AG04449 (cell line): Measurements from ENCODE around the gene DSN1.

ENCODE experiments used
- CTCF ChIA-PET: fragments of 350-600 bp; formaldehyde crosslinking; extraction: SDS; loops from one replicate; lab custom pipeline; 2021; ENCODE audit warnings: antibody characterized with exemption; lab: Yijun Ruan, JAX
- POLR2A ChIA-PET: fragments of 400-600, 350-600 bp; formaldehyde crosslinking; extraction: SDS; loops from one replicate; lab custom pipeline; 2020; ENCODE audit warnings: antibody characterized with exemption, inconsistent platforms; lab: Yijun Ruan, JAX
- DNase-seq: peaks from one replicate; pipeline ENCODE4 v3.0.0-alpha.2; 2010; ENCODE audit warnings: low read depth, low spot score
- H3K4me3 ChIP-seq: 2 replicates; pipeline ENCODE4 v1.5.1; 2011; ENCODE audit warnings: low read depth, mild to moderate bottlenecking, control low read depth, low read length
- TF ChIP-seq, protein P1 (sequence below): IDR thresholded peaks from one replicate; pipeline ENCODE4 v1.5.1; 2011; ENCODE audit warnings: mild to moderate bottlenecking, moderate library complexity, low read length, control low read depth, inconsistent platforms; ENCODE audit not compliant: insufficient read depth; ENCODE audit errors: missing control alignments

Gene DSN1

GRCh38 chr20:36819659-36820058 lies 46.1 kb upstream of the DSN1 start:
- POLR2A ChIA-PET, result no interaction called here
- TF ChIP-seq, protein P1, sequence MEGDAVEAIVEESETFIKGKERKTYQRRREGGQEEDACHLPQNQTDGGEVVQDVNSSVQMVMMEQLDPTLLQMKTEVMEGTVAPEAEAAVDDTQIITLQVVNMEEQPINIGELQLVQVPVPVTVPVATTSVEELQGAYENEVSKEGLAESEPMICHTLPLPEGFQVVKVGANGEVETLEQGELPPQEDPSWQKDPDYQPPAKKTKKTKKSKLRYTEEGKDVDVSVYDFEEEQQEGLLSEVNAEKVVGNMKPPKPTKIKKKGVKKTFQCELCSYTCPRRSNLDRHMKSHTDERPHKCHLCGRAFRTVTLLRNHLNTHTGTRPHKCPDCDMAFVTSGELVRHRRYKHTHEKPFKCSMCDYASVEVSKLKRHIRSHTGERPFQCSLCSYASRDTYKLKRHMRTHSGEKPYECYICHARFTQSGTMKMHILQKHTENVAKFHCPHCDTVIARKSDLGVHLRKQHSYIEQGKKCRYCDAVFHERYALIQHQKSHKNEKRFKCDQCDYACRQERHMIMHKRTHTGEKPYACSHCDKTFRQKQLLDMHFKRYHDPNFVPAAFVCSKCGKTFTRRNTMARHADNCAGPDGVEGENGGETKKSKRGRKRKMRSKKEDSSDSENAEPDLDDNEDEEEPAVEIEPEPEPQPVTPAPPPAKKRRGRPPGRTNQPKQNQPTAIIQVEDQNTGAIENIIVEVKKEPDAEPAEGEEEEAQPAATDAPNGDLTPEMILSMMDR, result no peak
- no peak overlapping the region for H3K4me3 ChIP-seq
- DNase-seq, result no peak
- CTCF ChIA-PET, result interaction anchor here (0.7 to 6.8 kb wide), 2 partner anchors 11 to 29 kb away, joined by 3 to 46 read pairs; no protein-coding TSS in a partner anchor

DNA sequence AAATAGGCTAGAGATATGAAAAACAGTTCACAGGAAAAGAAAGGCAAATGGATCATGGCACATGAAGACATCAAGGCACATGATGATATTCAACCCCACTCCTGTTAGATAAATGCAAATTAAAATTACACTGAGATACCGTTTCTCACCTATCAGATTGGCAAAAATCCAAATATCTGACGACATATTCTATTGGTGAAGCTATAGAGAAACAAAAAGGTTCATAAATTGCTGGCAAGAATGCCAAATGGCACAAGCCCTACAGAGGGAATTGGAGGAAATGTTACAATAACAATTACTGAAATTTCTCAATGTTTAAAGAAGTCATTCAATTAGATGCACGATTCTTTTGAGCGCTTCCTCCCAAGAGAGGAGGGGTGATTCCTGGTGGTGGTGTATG lies 45.3 kb upstream of the DSN1 start:
- TF ChIP-seq, protein P1, result no peak
- ChIA-PET CTCF (interaction anchor here (1.5 to 6.8 kb wide), 2 partner anchors 10 to 13 kb away, joined by 3 to 46 read pairs; no protein-coding TSS in a partner anchor), POLR2A (no interaction called here)
- DNase-seq, result no peak
- no peak overlapping the region for H3K4me3 ChIP-seq

- ChIA-PET CTCF (interaction anchor here (1.5 to 6.8 kb wide), 2 partner anchors 9 to 13 kb away, joined by 3 to 46 read pairs; no protein-coding TSS in a partner anchor), POLR2A (interaction anchor here (0.6 kb wide), 1 partner anchor 211 kb away, joined by 3 read pairs; no protein-coding TSS in a partner anchor)
- no peak overlapping the region for H3K4me3 ChIP-seq
- TF ChIP-seq, protein P1, result no peak
- DNase-seq, result no peak
Observed at GRCh38 chr20:36818185-36818584, 44.6 kb upstream of the DSN1 start.

DNA sequence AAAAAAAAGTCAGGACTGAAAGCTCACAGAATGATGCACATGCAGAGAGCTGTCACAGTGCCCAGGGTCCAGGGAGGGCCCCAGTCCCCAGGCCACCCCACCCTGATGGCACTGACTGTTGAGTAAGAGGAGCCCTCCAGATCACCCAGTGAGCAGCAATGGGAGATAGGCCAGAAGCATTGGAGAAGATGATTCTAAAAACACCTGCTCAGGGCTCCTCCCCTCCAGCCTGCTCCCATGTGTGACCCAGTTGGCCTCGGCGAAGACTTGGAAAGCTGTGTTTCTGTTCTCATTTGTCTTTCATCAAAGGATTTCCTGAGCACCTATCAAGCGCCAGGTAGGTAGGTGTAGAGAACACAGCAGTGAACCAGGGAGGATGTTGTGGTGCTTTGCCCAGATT lies 43.9 kb upstream of the DSN1 start:
- TF ChIP-seq, protein P1, result no peak
- no peak overlapping the region for H3K4me3 ChIP-seq
- POLR2A ChIA-PET, result interaction anchor here (0.6 kb wide), 1 partner anchor 210 kb away, joined by 3 read pairs; no protein-coding TSS in a partner anchor
- CTCF ChIA-PET, result interaction anchor here (1.5 to 6.8 kb wide), 2 partner anchors 8 to 14 kb away, joined by 3 to 46 read pairs; no protein-coding TSS in a partner anchor
- no peak for DNase-seq

DNA sequence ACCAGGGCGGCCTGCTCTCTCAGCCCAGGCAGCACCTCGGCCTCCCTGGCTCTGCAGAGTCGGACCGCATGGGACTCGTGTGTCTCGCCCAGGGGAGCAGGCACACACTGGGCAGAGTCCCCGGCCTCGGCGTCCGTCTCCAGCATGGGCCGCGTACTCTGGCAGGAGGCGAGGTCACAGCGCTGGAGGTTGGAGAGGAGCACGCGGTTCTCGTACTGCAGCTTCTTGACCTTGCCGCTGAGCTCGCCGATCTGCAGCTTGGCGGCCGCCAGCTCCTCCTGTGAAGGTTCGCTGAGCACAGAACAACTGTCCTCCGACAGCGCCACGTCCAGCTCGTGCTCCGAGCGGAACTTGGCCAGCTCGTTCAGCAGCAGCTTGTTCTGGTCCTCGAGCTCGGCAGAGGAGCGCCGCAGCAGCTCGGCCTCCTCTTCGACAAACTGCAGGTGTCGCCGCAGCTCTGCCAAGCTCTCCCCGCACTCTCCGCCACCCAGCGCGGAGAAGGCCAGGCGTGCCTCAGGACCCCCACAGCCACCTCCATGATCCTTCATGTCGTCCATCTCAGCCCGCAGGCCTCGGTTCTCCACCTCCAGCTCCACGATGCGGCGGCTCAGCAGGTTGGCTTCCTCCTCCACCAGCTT lies 42.0 kb upstream of the DSN1 start:
- DNase-seq, result no peak
- ChIA-PET CTCF (interaction anchor here (1.1 to 3.9 kb wide), 4 partner anchors 10 to 42 kb away, joined by 3 to 12 read pairs (median 3); partner anchors contain the start of gene DSN1), POLR2A (no interaction called here)
- TF ChIP-seq, protein P1, result no peak
- no peak overlapping the region for H3K4me3 ChIP-seq
